ENCODE measurements around the gene BNIP3. TPM values are rescaled to one million over a fixed set of nuclear protein-coding genes. Genes with fewer than 3 reads are reported as not detected.

Gene BNIP3
- total RNA-seq, 1 experiment from 2014 or later: 57.1 TPM

- no CpG with 5 or more reads among the region's 6 CpGs for WGBS (ENCODE audit: extremely low coverage, insufficient read length, low lambda C conversion rate)
- no peak overlapping the region for H3K4ac ChIP-seq (ENCODE audit: low read depth, low read length)
- no peak for TF ChIP-seq CTCF (conservative IDR thresholded peaks at IDR 0.05)
- no peak overlapping the region for H2BK12ac ChIP-seq (ENCODE audit: insufficient read length, low read depth, low read length)
- H2BK5ac ChIP-seq (ENCODE audit: insufficient read length, low read length): no peak overlapping the region
- no peak overlapping the region for H2AFZ ChIP-seq (ENCODE audit: low read length)
- H4K20me1 ChIP-seq (ENCODE audit: control insufficient read depth, insufficient read depth, insufficient read length): peaks cover 4% of the 10 kb centered on the region
- no peak overlapping the region for H2BK15ac ChIP-seq (ENCODE audit: low read depth, low read length)
- no peak for DNase-seq
- no peaks in the 10 kb centered on the region for H3K9me3 ChIP-seq (ENCODE audit: control insufficient read depth, low read depth, low read length)
- no peak overlapping the region for H2BK20ac ChIP-seq (ENCODE audit: low read depth, low read length, poor library complexity, severe bottlenecking)
- Mint-ChIP-seq H3K4me1 (peaks cover 29 to 34% of the 10 kb centered on the region in 2 experiments), H3K4me3 (no peak overlapping the region), H3K36me3 (ENCODE audit: insufficient read depth in 1 of 3, low read depth in 3 of 3) (peaks cover 30 to 76% (median 48%) of the 10 kb centered on the region in 3 experiments), H3K27ac (no peak overlapping the region), H3K9me3 (peaks cover 0 to 3% of the 10 kb centered on the region in 2 experiments; a peak in 1 of 5 replicates), H3K27me3 (ENCODE audit: low read depth) (peaks cover under 1% of the 10 kb centered on the region)
- peaks cover 4% of the 10 kb centered on the region; the same call in 1 of the 2 replicates for H3K79me2 ChIP-seq (ENCODE audit: insufficient read depth, low read length)
- H3T11ph ChIP-seq (ENCODE audit: low read length): no peak overlapping the region
- H3K56ac ChIP-seq (ENCODE audit: insufficient read length, low read depth, low read length): no peak overlapping the region
- H3K4me1 ChIP-seq (ENCODE audit: insufficient read depth, low read length): peaks cover 13% of the 10 kb centered on the region
- no peaks in the 10 kb centered on the region for H3K23me2 ChIP-seq (ENCODE audit: insufficient read length, low read depth, low read length, poor library complexity, severe bottlenecking)
- no peak overlapping the region for H2AK5ac ChIP-seq (ENCODE audit: insufficient read length, low read length)
- no peak overlapping the region for H3K9ac ChIP-seq (ENCODE audit: extremely low read depth, insufficient read length, low read length)
- H4K8ac ChIP-seq (replicated peaks; ENCODE audit: insufficient read length, low read depth, low read length): no peak overlapping the region
- peaks cover 2% of the 10 kb centered on the region; the same call in 1 of the 2 replicates for H3K27me3 ChIP-seq (ENCODE audit: insufficient read depth, low read length)
- no peak overlapping the region for H3K27ac ChIP-seq (ENCODE audit: insufficient read length, low read depth, low read length)
- H3K79me1 ChIP-seq (ENCODE audit: insufficient read depth, low read depth, low read length, poor library complexity, severe bottlenecking): peaks cover 4% of the 10 kb centered on the region
- no peak overlapping the region for H3K23ac ChIP-seq (ENCODE audit: insufficient read length, low read depth, low read length)
- no peak overlapping the region for H3K14ac ChIP-seq (ENCODE audit: insufficient read depth, low read length)
- H4K5ac ChIP-seq (ENCODE audit: insufficient read length, low read depth, low read length): no peak overlapping the region
- no peak overlapping the region for H3K4me2 ChIP-seq (ENCODE audit: insufficient read depth, insufficient read length, low read length)
- H2BK120ac ChIP-seq (ENCODE audit: low read depth, low read length, poor library complexity, severe bottlenecking): no peak overlapping the region
- no peak overlapping the region for H4K91ac ChIP-seq (ENCODE audit: insufficient read length, low read depth, low read length)
- no peak overlapping the region for H3K18ac ChIP-seq (ENCODE audit: insufficient read length, low read depth, low read length)
Observed at GRCh38 chr10:131975003-131975402, 6.7 kb downstream of the BNIP3 start.
